Ovary (tissue), 3 donors: ENCODE results near the gene FLOT1.

Experiments used
- CTCF ChIP-seq, 3 donors: fragments of 450-650 bp in 2 of 3; fragments of 200-600 bp in 1 of 3; IDR thresholded peaks; one replicate each; pipeline versions ENCODE4 v1.5.1 to v1.8.0; 2016 to 2022; ENCODE audit warnings: antibody characterized with exemption in 3 of 3, mild to moderate bottlenecking in 1 of 3
- POLR2A ChIP-seq: fragments of 450-650 bp; IDR thresholded peaks from one replicate; pipeline ENCODE4 v1.6.1; 2017; ENCODE audit warnings: antibody characterized with exemption, mild to moderate bottlenecking, moderate library complexity
- donor health status: DM: no; HTN: no; CAD: no.

- TF ChIP-seq CTCF (IDR thresholded peaks at IDR 0.05) (no peak), POLR2A (no peak)
Observed at GRCh38 chr6:30741063-30741779, 1.3 kb downstream of the FLOT1 start.
